Spleen (tissue), 7 donors: Measurements from ENCODE around the gene XRCC3.

Source experiments
- CTCF ChIP-seq, 11 experiments: fragments of 200-600 bp in 7 of 11; fragments of 450-650 bp in 4 of 11; sonication (generic) in 4 of 11; IDR thresholded peaks in 8 of 11; conservative IDR thresholded peaks in 3 of 11; 1 replicate in 7 of 11; 2 replicates in 4 of 11; pipeline versions ENCODE4 v1.4.0 to v1.8.0; 2016 to 2021; ENCODE audit warnings: antibody characterized with exemption in 11 of 11, inconsistent platforms in 4 of 11, mild to moderate bottlenecking in 1 of 11
- POLR2A ChIP-seq, 3 donors: fragments of 450-650 bp; IDR thresholded peaks; one replicate each; pipeline ENCODE4 v1.5.1; 2017; ENCODE audit warnings: antibody characterized with exemption in 3 of 3, mild to moderate bottlenecking in 1 of 3
- POLR2AphosphoS5 ChIP-seq, 3 donors: sonication (generic); formaldehyde crosslinking; IDR thresholded peaks; one replicate each; pipeline ENCODE4 v1.5.1; 2017; ENCODE audit warnings: antibody characterized with exemption in 3 of 3
- donor health status: DM: no; HTN: no; CAD: no; lungs with moderate emphysema.
- donor health status: DM: no; HTN: no; CAD: no.
- donor health status: DM: no; HTN: no; CAD: no.

GRCh38 chr14:103738701-103739451, 23.6 kb upstream of the XRCC3 start:
- TF ChIP-seq CTCF (IDR thresholded peaks at IDR 0.05 in 8 of 11, conservative IDR thresholded peaks at IDR 0.05 in 3 of 11): no peak
- peak in 1 of 3 donors; percentile 28 for TF ChIP-seq POLR2AphosphoS5 (IDR thresholded peaks at IDR 0.05)
- no peak for TF ChIP-seq POLR2A (IDR thresholded peaks at IDR 0.05)
